ENCODE data around the gene VWA3B. TPM values are rescaled to one million over a fixed set of nuclear protein-coding genes. Genes with fewer than 3 reads are reported as not detected.

The VWA3B gene
- polyA plus RNA-seq, 4 donors = 0.16 to 0.67 (median 0.38) TPM

- DNase-seq (ENCODE audit: low read depth in 4 of 4, low spot score in 3 of 4) = no peak
Measured at GRCh38 chr2:98357849-98358248, 270.9 kb downstream of the VWA3B start.

GRCh38 chr2:98359986-98360385 is 273.0 kb downstream of the VWA3B start:
- no peak for DNase-seq (ENCODE audit: low read depth in 4 of 4, low spot score in 3 of 4)

Other genes with a start within 250 kb of the VWA3B start
- gene TMEM131, start 91.2 kb upstream of the VWA3B start, polyA plus RNA-seq (ENCODE audit: insufficient read length in 4 of 4) = 10 to 100 TPM; 40.3 to 51.9 (median 47.4) TPM

All from right renal pelvis (tissue), 4 donors.